H9 (cell line): ENCODE measurements around the gene APP. TPM values are rescaled to one million over a fixed set of nuclear protein-coding genes. Genes with fewer than 3 reads are reported as not detected.

Experiments
- DNase-seq: peaks from one replicate; pipeline ENCODE4 v3.0.0-alpha.2; 2017
- H2AFZ ChIP-seq: one replicate; pipeline ENCODE4 v1.6.1; 2013; ENCODE audit warnings: mild to moderate bottlenecking, low read length, control low read depth, moderate library complexity
- H2AK5ac ChIP-seq: 2 replicates; pipeline ENCODE4 v1.6.1; 2013; ENCODE audit warnings: low read length, control low read depth, mixed read lengths; ENCODE audit not compliant: insufficient read length
- H2BK120ac ChIP-seq: one replicate; pipeline ENCODE4 v1.6.1; 2013; ENCODE audit warnings: low read depth, mild to moderate bottlenecking, low read length, control low read depth, inconsistent platforms; ENCODE audit not compliant: poor library complexity, severe bottlenecking
- H2BK12ac ChIP-seq: 2 replicates; pipeline ENCODE4 v1.6.1; 2013; ENCODE audit warnings: low read length, control low read depth, mixed read lengths, low read depth; ENCODE audit not compliant: insufficient read length
- H2BK15ac ChIP-seq: 2 replicates; pipeline ENCODE4 v1.6.1; 2013; ENCODE audit warnings: low read depth, low read length, control low read depth
- H2BK20ac ChIP-seq: one replicate; pipeline ENCODE4 v1.6.1; 2013; ENCODE audit warnings: low read depth, mild to moderate bottlenecking, low read length, control low read depth, inconsistent platforms; ENCODE audit not compliant: poor library complexity, severe bottlenecking
- H2BK5ac ChIP-seq: 2 replicates; pipeline ENCODE4 v1.6.1; 2013; ENCODE audit warnings: low read length, control low read depth, mixed read lengths; ENCODE audit not compliant: insufficient read length
- H3K14ac ChIP-seq: 2 replicates; pipeline ENCODE4 v1.6.1; 2013; ENCODE audit warnings: low read length, control low read depth; ENCODE audit not compliant: insufficient read depth
- H3K18ac ChIP-seq: 2 replicates; pipeline ENCODE4 v1.6.1; 2013; ENCODE audit warnings: low read depth, mild to moderate bottlenecking, mixed read lengths, low read length, control low read depth; ENCODE audit not compliant: insufficient read length
- H3K23ac ChIP-seq: 2 replicates; pipeline ENCODE4 v1.6.1; 2013; ENCODE audit warnings: low read length, control low read depth, mixed read lengths, low read depth; ENCODE audit not compliant: insufficient read length
- H3K23me2 ChIP-seq: 2 replicates; pipeline ENCODE4 v1.6.1; 2013; ENCODE audit warnings: low read depth, mild to moderate bottlenecking, mixed read lengths, low read length, control low read depth; ENCODE audit not compliant: insufficient read length, poor library complexity, severe bottlenecking
- H3K27ac ChIP-seq: 2 replicates; pipeline ENCODE4 v1.5.1; 2013; ENCODE audit warnings: low read length, control low read depth, mixed read lengths, low read depth; ENCODE audit not compliant: insufficient read length
- H3K27me3 ChIP-seq: 2 replicates; pipeline ENCODE4 v1.6.1; 2013; ENCODE audit warnings: low read length, control low read depth, inconsistent platforms; ENCODE audit not compliant: insufficient read depth
- H3K4ac ChIP-seq: 2 replicates; pipeline ENCODE4 v1.6.1; 2013; ENCODE audit warnings: low read depth, mild to moderate bottlenecking, control low read depth, inconsistent platforms, low read length, moderate library complexity
- H3K4me1 ChIP-seq: 2 replicates; pipeline ENCODE4 v1.6.1; 2013; ENCODE audit warnings: low read length, control low read depth, inconsistent platforms; ENCODE audit not compliant: insufficient read depth
- H3K4me2 ChIP-seq: 2 replicates; pipeline ENCODE4 v1.6.1; 2013; ENCODE audit warnings: low read length, control low read depth, mixed read lengths; ENCODE audit not compliant: insufficient read length, insufficient read depth
- H3K56ac ChIP-seq: 2 replicates; pipeline ENCODE4 v1.6.1; 2013; ENCODE audit warnings: low read depth, mild to moderate bottlenecking, mixed read lengths, low read length, control low read depth; ENCODE audit not compliant: insufficient read length
- H3K79me1 ChIP-seq: 2 replicates; pipeline ENCODE4 v1.6.1; 2013; ENCODE audit warnings: low read depth, mild to moderate bottlenecking, moderate library complexity, low read length, control low read depth, inconsistent platforms; ENCODE audit not compliant: insufficient read depth, poor library complexity, severe bottlenecking
- H3K79me2 ChIP-seq: 2 replicates; pipeline ENCODE4 v1.6.1; 2013; ENCODE audit warnings: low read length, control low read depth, inconsistent platforms; ENCODE audit not compliant: insufficient read depth
- H3K9ac ChIP-seq: 2 replicates; pipeline ENCODE4 v1.6.1; 2013; ENCODE audit warnings: low read length, control low read depth, mixed read lengths; ENCODE audit not compliant: insufficient read length; ENCODE audit errors: extremely low read depth
- H3K9me3 ChIP-seq: one replicate; pipeline ENCODE4 v1.6.1; 2013; ENCODE audit warnings: low read depth, low read length, inconsistent platforms; ENCODE audit not compliant: control insufficient read depth
- H3T11ph ChIP-seq: one replicate; pipeline ENCODE4 v1.6.1; 2013; ENCODE audit warnings: mild to moderate bottlenecking, low read length, control low read depth, inconsistent platforms
- H4K20me1 ChIP-seq: one replicate; pipeline ENCODE4 v1.6.1; 2013; ENCODE audit not compliant: control insufficient read depth, insufficient read length, insufficient read depth
- H4K5ac ChIP-seq: 2 replicates; pipeline ENCODE4 v1.6.1; 2013; ENCODE audit warnings: low read depth, mild to moderate bottlenecking, mixed read lengths, low read length, control low read depth; ENCODE audit not compliant: insufficient read length
- H4K8ac ChIP-seq: replicated peaks from 2 replicates; pipeline ENCODE4 v1.6.1; 2013; ENCODE audit warnings: low read length, control low read depth, mixed read lengths, low read depth; ENCODE audit not compliant: insufficient read length
- H4K91ac ChIP-seq: 2 replicates; pipeline ENCODE4 v1.6.1; 2013; ENCODE audit warnings: low read depth, mild to moderate bottlenecking, moderate library complexity, mixed read lengths, low read length, control low read depth; ENCODE audit not compliant: insufficient read length
- H3K27ac Mint-ChIP-seq, 3 experiments: 2 replicates in 2 of 3; 3 replicates in 1 of 3; pipeline ENCODE4 v1.8.0; 2020 to 2021; ENCODE audit warnings: mixed read lengths in 3 of 3, mild to moderate bottlenecking in 1 of 3, moderate library complexity in 1 of 3
- H3K27me3 Mint-ChIP-seq: 2 replicates; pipeline ENCODE4 v1.8.0; 2021; ENCODE audit warnings: low read depth, mild to moderate bottlenecking, moderate library complexity, mixed read lengths
- H3K36me3 Mint-ChIP-seq, 3 experiments: 2 replicates in 2 of 3; 3 replicates in 1 of 3; pipeline ENCODE4 v1.8.0; 2020 to 2021; ENCODE audit warnings: low read depth in 3 of 3, mixed read lengths in 3 of 3; ENCODE audit not compliant: insufficient read depth in 1 of 3
- H3K4me1 Mint-ChIP-seq, 2 experiments: 2 replicates each; pipeline ENCODE4 v1.8.0; 2020; ENCODE audit warnings: mixed read lengths in 2 of 2
- H3K4me3 Mint-ChIP-seq, 2 experiments: 2 replicates in 1 of 2; 3 replicates in 1 of 2; pipeline ENCODE4 v1.8.0; 2020 to 2021; ENCODE audit warnings: mild to moderate bottlenecking in 2 of 2, mixed read lengths in 2 of 2, moderate library complexity in 1 of 2
- H3K9me3 Mint-ChIP-seq, 2 experiments: 2 replicates in 1 of 2; 3 replicates in 1 of 2; pipeline ENCODE4 v1.8.0; 2020; ENCODE audit warnings: mild to moderate bottlenecking in 2 of 2, mixed read lengths in 2 of 2, moderate library complexity in 1 of 2
- CTCF ChIP-seq: fragments of 200-600 bp; sonication (generic); conservative IDR thresholded peaks from 3 replicates; pipeline ENCODE4 v1.8.0; 2021; ENCODE audit warnings: antibody characterized with exemption, mild to moderate bottlenecking
- WGBS: extraction: QIAGEN DNeasy Blood & Tissue Kit; methylation state at CpG from one replicate; pipeline ENCODE4 v1.1.7; 2013; ENCODE audit warnings: missing lambda C conversion rate, low lambda C conversion rate, mixed read lengths; ENCODE audit not compliant: insufficient read length; ENCODE audit errors: extremely low coverage; 5-methylcytosine and 5-hydroxymethylcytosine counted together
- total RNA-seq: library from RNA; stranded (reverse); gene quantifications from 2 replicates; pipeline ENCODE4 v1.2.1, GENCODE V29; 2021

APP gene
- total RNA-seq, 1 experiment from 2014 or later: 380 TPM

GRCh38 chr21:26136671-26137070, 33.9 kb downstream of the APP start:
- Histone ChIP-seq H2BK5ac (no peak overlapping the region), H4K20me1 (no peaks in the 10 kb centered on the region), H4K8ac (no peak overlapping the region), H3K56ac (no peak overlapping the region), H3K23me2 (no peaks in the 10 kb centered on the region), H3T11ph (no peak overlapping the region), H3K79me2 (peaks cover 66% of the 10 kb centered on the region; the same call in 1 of the 2 replicates), H2BK20ac (no peak overlapping the region), H2BK15ac (no peak overlapping the region), H4K5ac (no peak overlapping the region), H2BK120ac (no peak overlapping the region), H3K27ac (no peak overlapping the region), H3K18ac (no peak overlapping the region), H3K4me2 (no peak overlapping the region), H3K4me1 (no peaks in the 10 kb centered on the region), H3K79me1 (peaks cover 3% of the 10 kb centered on the region), H2BK12ac (no peak overlapping the region), H2AFZ (no peak overlapping the region), H3K14ac (no peak overlapping the region), H3K23ac (no peak overlapping the region), H2AK5ac (no peak overlapping the region), H4K91ac (no peak overlapping the region), H3K27me3 (no peaks in the 10 kb centered on the region), H3K9ac (no peak overlapping the region), H3K9me3 (no peaks in the 10 kb centered on the region), H3K4ac (no peak overlapping the region)
- H3K4me1 Mint-ChIP-seq: peaks cover 43 to 56% of the 10 kb centered on the region in 2 experiments
- no peaks in the 10 kb centered on the region for H3K27me3 Mint-ChIP-seq
- no peak for DNase-seq
- no peak for TF ChIP-seq CTCF
- peak overlapping the region in 2 of 3 experiments; percentile 85 to 92; a peak in 5 of 7 replicates for H3K27ac Mint-ChIP-seq
- no peaks in the 10 kb centered on the region for H3K9me3 Mint-ChIP-seq
- peaks cover 0 to 15% (median 8%) of the 10 kb centered on the region in 3 experiments; a peak in 6 of 7 replicates for H3K36me3 Mint-ChIP-seq
- H3K4me3 Mint-ChIP-seq: no peak overlapping the region
- no CpG with 5 or more reads among the region's 6 CpGs for WGBS
